IPS-15b (cell line): Measurements from ENCODE around the gene PPP2R2B.
A peak's percentile ranks its signal among the peaks of the same experiment; 100 is the strongest.

Experiments used
- H3K27me3 ChIP-seq: one replicate; pipeline ENCODE4 v1.6.1; 2013; ENCODE audit warnings: low read length; ENCODE audit not compliant: control insufficient read depth, insufficient read depth
- H3K36me3 ChIP-seq: one replicate; pipeline ENCODE4 v1.6.1; 2013; ENCODE audit warnings: low read length; ENCODE audit not compliant: control insufficient read depth, insufficient read depth
- H3K4me1 ChIP-seq: one replicate; pipeline ENCODE4 v1.6.1; 2013; ENCODE audit warnings: mild to moderate bottlenecking, low read length; ENCODE audit not compliant: control insufficient read depth, insufficient read depth
- H3K4me3 ChIP-seq: one replicate; pipeline ENCODE4 v1.5.1; 2013; ENCODE audit warnings: low read depth, low read length
- H3K9ac ChIP-seq: one replicate; pipeline ENCODE4 v1.6.1; 2013; ENCODE audit warnings: low read depth, mild to moderate bottlenecking, low read length
- H3K9me3 ChIP-seq: one replicate; pipeline ENCODE4 v1.6.1; 2013; ENCODE audit warnings: mild to moderate bottlenecking, low read length; ENCODE audit not compliant: control insufficient read depth, insufficient read depth

Gene PPP2R2B

GRCh38 chr5:146883511-146883910 lies 5.0 kb upstream of the PPP2R2B start:
- H3K4me3 ChIP-seq: no peak overlapping the region
- no peak overlapping the region for H3K9ac ChIP-seq
- peaks cover 7% of the 10 kb centered on the region for H3K4me1 ChIP-seq
- H3K9me3 ChIP-seq: no peaks in the 10 kb centered on the region
- no peaks in the 10 kb centered on the region for H3K36me3 ChIP-seq
- H3K27me3 ChIP-seq: peaks cover 20% of the 10 kb centered on the region

DNA sequence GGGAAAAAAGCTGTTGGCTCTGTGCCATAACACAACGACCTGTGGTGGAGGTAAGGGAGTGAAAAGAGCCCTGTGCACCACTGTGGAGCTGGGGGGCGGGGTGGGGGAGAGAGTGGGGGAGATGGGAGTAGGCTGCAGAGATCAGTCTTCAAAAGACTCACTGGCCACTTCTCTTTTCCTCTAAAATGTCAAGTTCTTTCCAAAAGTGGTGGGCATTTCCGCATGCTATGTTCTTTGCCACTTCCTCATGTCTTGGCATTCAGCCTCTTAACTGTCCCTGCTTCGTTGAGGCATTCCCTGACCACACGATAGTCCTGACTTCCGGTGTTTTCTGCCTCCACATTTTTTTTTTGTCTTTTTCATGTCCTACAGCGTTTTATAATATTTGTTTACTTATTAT lies 2.4 kb upstream of the PPP2R2B start:
- H3K36me3 ChIP-seq: no peaks in the 10 kb centered on the region
- H3K9ac ChIP-seq: no peak overlapping the region
- H3K9me3 ChIP-seq: no peaks in the 10 kb centered on the region
- no peak overlapping the region for H3K4me3 ChIP-seq
- H3K27me3 ChIP-seq: peaks cover 35% of the 10 kb centered on the region
- H3K4me1 ChIP-seq: peaks cover 7% of the 10 kb centered on the region

DNA sequence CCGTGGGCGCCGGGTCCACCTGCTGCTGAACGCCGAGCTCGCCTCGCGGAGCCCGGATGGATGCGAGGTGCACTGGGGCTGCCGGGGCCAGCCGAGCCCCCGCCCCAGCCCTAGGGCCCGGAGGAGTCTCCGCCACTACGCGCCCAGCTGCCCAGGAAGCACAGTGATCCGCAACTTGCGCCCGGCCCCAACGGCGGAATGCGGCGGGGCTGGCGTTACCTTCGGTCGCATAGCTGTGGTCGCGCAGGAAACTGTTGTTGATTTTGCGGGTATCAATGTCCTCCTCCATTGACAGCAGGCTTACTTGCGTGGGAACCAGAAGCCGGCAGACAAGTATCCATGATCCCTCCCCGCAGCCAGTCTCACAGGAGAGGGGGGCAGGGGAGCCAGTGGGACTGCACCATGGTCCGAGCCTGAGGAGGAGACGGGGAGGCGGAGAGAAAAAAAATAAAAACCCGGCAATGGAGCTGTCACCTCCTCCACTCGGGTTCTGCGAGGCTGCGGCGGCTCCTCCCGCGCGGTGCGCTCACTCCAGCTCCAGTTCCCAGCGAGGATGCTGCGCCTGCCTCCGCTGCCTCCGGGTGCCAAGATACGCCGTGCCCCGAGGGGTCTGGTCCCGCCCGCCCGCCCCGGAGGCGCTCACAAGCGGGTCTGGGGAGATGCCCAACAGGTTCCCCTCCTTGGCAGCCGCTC lies 628 bp downstream of the PPP2R2B start:
- peak overlapping the region; percentile 84 for H3K4me3 ChIP-seq
- peak overlapping the region; percentile 51 for H3K9ac ChIP-seq

GRCh38 chr5:146877178-146877681 lies 1.3 kb downstream of the PPP2R2B start:
- H3K4me3 ChIP-seq: peak overlapping the region; percentile 84

More for the DNA sequence above, 628 bp downstream of the PPP2R2B start:
- Histone ChIP-seq H3K4me1 (peaks cover 35% of the 10 kb centered on the region), H3K36me3 (no peaks in the 10 kb centered on the region), H3K9me3 (no peaks in the 10 kb centered on the region), H3K27me3 (peaks cover 36% of the 10 kb centered on the region)

GRCh38 chr5:146873186-146873917 lies 5.2 kb downstream of the PPP2R2B start:
- no peak overlapping the region for H3K4me3 ChIP-seq
- H3K27me3 ChIP-seq: peaks cover 16% of the 10 kb centered on the region
- peaks cover 58% of the 10 kb centered on the region for H3K4me1 ChIP-seq
- no peaks in the 10 kb centered on the region for H3K9me3 ChIP-seq
- H3K36me3 ChIP-seq: peaks cover 5% of the 10 kb centered on the region
- no peak overlapping the region for H3K9ac ChIP-seq

More at GRCh38 chr5:146877178-146877681, 1.3 kb downstream of the PPP2R2B start:
- Histone ChIP-seq H3K36me3 (no peaks in the 10 kb centered on the region), H3K27me3 (peaks cover 36% of the 10 kb centered on the region), H3K4me1 (peaks cover 41% of the 10 kb centered on the region), H3K9ac (peak overlapping the region; percentile 51), H3K9me3 (no peaks in the 10 kb centered on the region)

GRCh38 chr5:146872188-146872587 lies 6.4 kb downstream of the PPP2R2B start:
- Histone ChIP-seq H3K9me3 (no peaks in the 10 kb centered on the region), H3K36me3 (peaks cover 5% of the 10 kb centered on the region), H3K9ac (no peak overlapping the region), H3K4me3 (no peak overlapping the region), H3K4me1 (peaks cover 58% of the 10 kb centered on the region), H3K27me3 (peaks cover 13% of the 10 kb centered on the region)

DNA sequence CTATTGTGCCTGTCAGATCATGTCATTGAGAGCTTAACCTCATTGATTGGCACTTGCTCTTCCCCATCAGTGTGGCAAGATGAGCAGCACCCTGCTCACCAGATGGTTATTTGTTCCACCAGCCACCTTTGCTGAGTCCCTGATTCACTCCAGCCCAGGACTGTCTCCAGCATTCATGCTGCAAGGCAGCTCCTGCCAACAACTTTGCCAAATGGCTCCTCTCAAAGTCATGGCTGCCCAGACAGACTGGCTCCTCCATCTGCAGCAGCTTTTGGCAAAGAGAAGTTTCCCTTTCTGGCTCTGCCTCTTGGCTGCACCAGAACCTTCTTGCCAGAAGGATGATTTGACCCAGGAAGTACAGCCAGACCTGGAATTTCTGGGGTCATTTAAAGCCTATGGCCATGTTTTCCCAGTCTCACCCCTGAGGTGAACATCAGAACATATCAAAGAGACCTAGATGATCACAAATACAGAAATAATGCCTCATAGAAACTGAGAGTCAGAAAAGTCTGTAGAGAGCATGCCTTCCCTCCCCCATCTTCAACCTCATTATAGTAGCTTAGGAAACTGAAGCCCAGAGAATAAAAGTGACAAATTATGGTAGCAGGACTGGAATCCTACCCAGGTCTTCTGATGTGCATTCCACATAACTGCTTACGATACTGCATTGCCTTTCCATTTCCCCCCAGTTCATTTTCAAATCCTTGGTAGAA lies 10.4 kb downstream of the PPP2R2B start:
- Histone ChIP-seq H3K4me1 (peaks cover 26% of the 10 kb centered on the region), H3K9me3 (no peaks in the 10 kb centered on the region), H3K27me3 (no peaks in the 10 kb centered on the region), H3K9ac (no peak overlapping the region), H3K4me3 (no peak overlapping the region), H3K36me3 (peaks cover 5% of the 10 kb centered on the region)

GRCh38 chr5:146866263-146866662 lies 12.3 kb downstream of the PPP2R2B start:
- Histone ChIP-seq H3K9me3 (no peaks in the 10 kb centered on the region), H3K27me3 (no peaks in the 10 kb centered on the region), H3K9ac (no peak overlapping the region), H3K36me3 (peaks cover 5% of the 10 kb centered on the region), H3K4me3 (no peak overlapping the region), H3K4me1 (peaks cover 8% of the 10 kb centered on the region)

DNA sequence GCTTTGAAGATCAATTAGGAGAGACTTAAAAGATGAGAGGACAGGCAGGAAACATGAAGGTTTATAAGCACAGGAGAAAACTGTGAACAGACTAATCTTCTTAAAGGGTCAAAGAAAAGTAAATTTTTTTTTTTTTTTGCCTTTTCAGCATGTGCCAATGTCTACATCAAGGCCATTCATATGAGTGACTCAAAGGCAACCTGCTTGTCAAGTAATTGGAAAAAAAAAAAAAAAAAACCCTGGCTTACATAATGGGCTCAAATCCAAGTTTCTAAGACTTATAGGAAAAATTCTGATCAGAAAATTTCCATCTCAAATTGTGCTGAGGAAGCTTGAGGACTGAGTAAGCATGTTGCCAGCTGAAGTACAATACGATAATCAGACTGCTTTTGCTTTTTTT lies 15.9 kb downstream of the PPP2R2B start:
- Histone ChIP-seq H3K9me3 (no peaks in the 10 kb centered on the region), H3K36me3 (no peaks in the 10 kb centered on the region), H3K4me1 (no peaks in the 10 kb centered on the region), H3K4me3 (no peak overlapping the region), H3K9ac (no peak overlapping the region), H3K27me3 (no peaks in the 10 kb centered on the region)

DNA sequence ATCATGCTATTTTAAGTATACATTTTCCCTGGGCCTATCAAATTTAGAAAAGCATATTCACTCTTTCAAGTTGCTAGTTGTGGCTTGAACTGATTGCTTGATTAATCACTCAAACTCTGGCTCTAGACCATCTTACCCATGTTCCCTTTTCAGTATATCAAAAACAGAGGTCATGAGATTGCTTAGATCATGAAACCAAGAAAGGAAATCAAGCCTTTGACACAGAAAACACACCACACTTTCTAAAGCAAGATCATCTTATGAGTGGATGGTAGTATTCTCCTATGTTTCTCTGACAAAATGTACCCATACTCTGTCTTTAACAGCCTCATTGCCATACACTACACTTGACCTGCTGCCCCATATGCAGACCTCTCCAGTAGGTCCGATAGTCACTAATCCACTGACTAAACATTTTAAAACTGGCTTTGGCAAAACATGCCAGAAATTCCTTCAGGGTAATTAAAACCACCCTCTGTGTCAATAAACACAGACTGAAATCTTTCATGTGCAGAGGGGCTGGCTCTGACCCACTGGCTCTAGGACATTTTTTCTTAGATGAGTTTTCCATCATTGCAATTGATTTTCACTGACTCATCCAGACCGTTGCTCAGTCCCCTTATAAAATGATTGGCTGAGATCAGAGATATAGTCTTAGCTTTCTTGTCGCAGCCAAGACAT lies 18.2 kb downstream of the PPP2R2B start:
- Histone ChIP-seq H3K4me1 (peaks cover 3% of the 10 kb centered on the region), H3K9ac (no peak overlapping the region), H3K9me3 (no peaks in the 10 kb centered on the region), H3K4me3 (no peak overlapping the region), H3K36me3 (no peaks in the 10 kb centered on the region), H3K27me3 (no peaks in the 10 kb centered on the region)

GRCh38 chr5:146852089-146852488 lies 26.5 kb downstream of the PPP2R2B start:
- Histone ChIP-seq H3K4me3 (no peak overlapping the region), H3K9me3 (no peaks in the 10 kb centered on the region), H3K36me3 (no peaks in the 10 kb centered on the region), H3K9ac (no peak overlapping the region), H3K27me3 (no peaks in the 10 kb centered on the region), H3K4me1 (peaks cover 23% of the 10 kb centered on the region)
